Naive B cell (primary cell): ENCODE data around the gene RANBP3L. TPM values are rescaled to one million over a fixed set of nuclear protein-coding genes. Genes with fewer than 3 reads are reported as not detected.

Source experiments
- ATAC-seq, 2 donors: fragments of 150-1000 bp; cut with Tn5 transposase; 2 replicates each; pipeline ENCODE4 v1.10.0; 2021; ENCODE audit warnings: low read depth in 2 of 2, mild to moderate bottlenecking in 2 of 2, moderate library complexity in 2 of 2
- DNase-seq: peaks from one replicate; pipeline ENCODE4 v3.0.0; 2022
- H3K27ac Mint-ChIP-seq, 6 donors: one replicate each; pipeline ENCODE4 v1.8.0; 2020 to 2022; ENCODE audit warnings: mild to moderate bottlenecking in 6 of 6, mixed read lengths in 6 of 6, moderate library complexity in 5 of 6, inconsistent platforms in 2 of 6
- H3K27me3 Mint-ChIP-seq, 3 donors: one replicate each; pipeline ENCODE4 v1.8.0; 2021 to 2022; ENCODE audit warnings: mixed read lengths in 3 of 3, mild to moderate bottlenecking in 1 of 3
- H3K36me3 Mint-ChIP-seq, 2 donors: one replicate each; pipeline ENCODE4 v1.8.0; 2020 to 2022; ENCODE audit warnings: mixed read lengths in 2 of 2, inconsistent platforms in 1 of 2, mild to moderate bottlenecking in 1 of 2
- H3K4me1 Mint-ChIP-seq, 3 donors: one replicate each; pipeline ENCODE4 v1.8.0; 2020 to 2022; ENCODE audit warnings: mixed read lengths in 3 of 3, inconsistent platforms in 1 of 3, mild to moderate bottlenecking in 1 of 3, moderate library complexity in 1 of 3
- H3K4me3 Mint-ChIP-seq, 8 donors: one replicate each; pipeline ENCODE4 v1.8.0; 2020 to 2022; ENCODE audit warnings: mild to moderate bottlenecking in 8 of 8, mixed read lengths in 8 of 8, moderate library complexity in 8 of 8, inconsistent platforms in 2 of 8
- H3K9me3 Mint-ChIP-seq, 7 donors: one replicate each; pipeline ENCODE4 v1.8.0; 2020 to 2022; ENCODE audit warnings: mixed read lengths in 7 of 7, mild to moderate bottlenecking in 5 of 7, inconsistent platforms in 2 of 7, moderate library complexity in 1 of 7
- polyA plus RNA-seq, 6 donors: library from polyadenylated mRNA; unstranded; fragments of 300-500 nt; fragmentation: Illumina TruSeq; gene quantifications; one replicate each; pipeline ENCODE4 v1.2.3, GENCODE V29; 2021; ENCODE audit warnings: low read depth in 6 of 6

Gene RANBP3L
- polyA plus RNA-seq, 6 donors from 2014 or later = not detected

DNA sequence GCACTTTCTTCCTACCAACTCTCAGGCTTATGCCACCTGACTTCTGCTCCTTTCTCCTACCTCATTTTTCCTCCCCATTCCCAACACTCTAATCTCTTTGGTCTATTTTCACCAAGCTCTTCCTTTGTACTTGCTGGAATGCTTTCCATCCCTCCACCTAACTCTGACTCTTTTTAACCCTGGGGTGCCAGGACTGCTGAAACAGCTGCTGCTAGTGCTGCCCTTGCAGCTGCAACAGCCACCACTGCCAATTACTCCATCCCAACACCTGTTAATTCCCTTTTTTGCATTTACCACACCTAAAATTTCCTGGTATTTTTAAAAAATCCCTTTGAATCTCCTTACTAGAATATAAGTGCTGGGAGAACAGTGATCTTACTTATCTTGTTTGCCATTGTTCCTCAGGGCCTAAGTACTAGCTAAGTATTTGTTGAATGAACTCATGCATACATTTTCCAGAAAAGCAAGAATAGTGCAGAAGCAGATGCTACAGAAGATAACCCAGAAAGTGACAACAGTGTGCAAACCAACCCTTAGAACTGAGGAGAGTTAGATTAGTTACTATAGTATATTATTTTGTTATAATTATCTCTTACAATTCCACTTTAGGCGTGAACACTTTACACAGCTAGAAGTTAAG is 71.4 kb downstream of the RANBP3L start:
- Mint-ChIP-seq H3K27me3 (no peaks in the 10 kb centered on the region), H3K27ac (peak overlapping the region in 1 of 6 donors; percentile 38), H3K4me3 (no peak overlapping the region), H3K36me3 (no peaks in the 10 kb centered on the region), H3K9me3 (no peaks in the 10 kb centered on the region), H3K4me1 (peaks cover 0 to 8% (median 0%) of the 10 kb centered on the region in 3 donors)
- no peak for DNase-seq
- ATAC-seq = no peak

DNA sequence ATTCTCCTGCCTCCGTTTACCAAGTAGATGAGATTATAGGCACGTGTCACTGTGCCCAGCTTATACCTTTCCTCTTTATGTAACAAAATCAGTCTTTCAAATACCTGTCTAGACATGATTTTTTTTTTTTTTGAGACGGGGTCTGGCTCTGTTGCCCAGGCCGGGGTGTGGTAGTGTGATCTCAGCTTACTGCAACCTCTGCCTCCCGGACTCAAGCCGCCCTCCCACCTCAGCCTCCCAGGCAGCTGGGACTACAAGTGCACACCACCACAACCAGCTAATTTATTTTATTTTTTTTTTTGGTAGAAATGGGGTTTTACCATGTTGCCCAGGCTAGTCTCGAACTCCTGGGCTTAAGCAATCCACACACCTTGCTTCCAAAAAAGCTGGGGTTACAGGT is 73.2 kb downstream of the RANBP3L start:
- Mint-ChIP-seq H3K27ac (no peak overlapping the region), H3K4me1 (peaks cover 0 to 8% (median 0%) of the 10 kb centered on the region in 3 donors), H3K27me3 (no peaks in the 10 kb centered on the region), H3K9me3 (no peaks in the 10 kb centered on the region), H3K4me3 (peak overlapping the region in 1 of 8 donors; percentile 37), H3K36me3 (no peaks in the 10 kb centered on the region)
- DNase-seq (no peak), ATAC-seq (no peak)

DNA sequence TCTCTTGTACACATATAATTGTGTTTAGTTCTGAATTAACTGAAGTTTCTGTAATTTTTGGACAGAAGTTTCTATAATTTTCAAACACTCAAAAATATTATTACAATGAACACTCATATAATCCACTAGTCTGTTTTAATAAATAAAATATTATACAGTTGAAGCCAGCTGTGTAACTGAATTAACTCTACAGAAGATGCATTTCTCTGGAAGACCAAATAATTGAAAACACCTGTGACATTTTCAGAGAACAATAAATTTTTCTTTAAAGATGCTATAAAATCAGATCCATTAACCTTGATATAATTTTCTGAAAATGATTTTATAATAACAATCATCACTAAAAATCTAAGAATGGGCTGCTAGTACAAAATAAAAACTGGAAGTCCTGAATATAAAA is 74.7 kb downstream of the RANBP3L start:
- no peak overlapping the region for H3K4me3 Mint-ChIP-seq
- no peaks in the 10 kb centered on the region for H3K9me3 Mint-ChIP-seq
- peaks cover 0 to 8% (median 0%) of the 10 kb centered on the region in 3 donors for H3K4me1 Mint-ChIP-seq
- no peaks in the 10 kb centered on the region for H3K27me3 Mint-ChIP-seq
- no peak for ATAC-seq
- no peak for DNase-seq
- H3K36me3 Mint-ChIP-seq = no peaks in the 10 kb centered on the region
- no peak overlapping the region for H3K27ac Mint-ChIP-seq

DNA sequence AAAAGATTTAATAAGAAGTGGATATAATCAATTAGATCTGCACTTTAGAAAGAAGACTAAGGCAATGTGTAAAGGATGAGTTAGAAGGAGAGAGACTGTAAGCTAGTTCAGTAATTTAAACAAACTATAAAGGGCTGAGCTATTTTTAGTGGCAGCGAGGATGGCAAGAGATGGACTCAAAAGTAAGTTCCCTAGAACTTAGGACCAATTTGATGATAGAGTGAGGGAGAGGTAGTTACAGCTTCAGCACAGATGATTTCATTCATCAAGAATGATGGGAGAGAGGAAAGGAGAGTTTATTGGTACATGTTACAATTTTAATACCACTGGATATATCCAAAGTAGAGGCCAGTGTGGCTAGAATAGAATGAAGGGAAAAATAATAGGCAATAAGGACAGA is 79.1 kb downstream of the RANBP3L start:
- DNase-seq (no peak), ATAC-seq (no peak)
- Mint-ChIP-seq H3K4me3 (no peak overlapping the region), H3K27ac (no peak overlapping the region), H3K36me3 (peaks cover 8 to 16% of the 10 kb centered on the region in 2 donors), H3K9me3 (no peaks in the 10 kb centered on the region), H3K4me1 (no peaks in the 10 kb centered on the region), H3K27me3 (no peaks in the 10 kb centered on the region)

DNA sequence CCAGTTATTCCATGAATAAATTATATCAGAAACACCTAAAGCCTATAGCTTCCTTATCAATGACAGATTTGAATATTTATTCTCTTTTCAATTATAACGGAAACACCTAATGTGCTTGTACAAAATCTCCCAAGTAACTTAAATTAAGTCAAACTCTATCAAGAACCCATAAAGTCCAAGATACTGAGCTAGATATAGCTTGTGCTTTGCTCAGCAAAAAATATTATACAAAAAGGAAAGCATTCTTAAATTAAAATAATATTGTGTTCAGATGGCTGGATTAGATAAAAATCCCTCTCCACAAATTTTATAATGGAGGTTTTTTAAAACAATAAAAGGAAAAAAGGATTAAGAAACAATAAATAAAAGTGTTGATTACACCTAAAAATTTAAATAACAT is 83.7 kb downstream of the RANBP3L start:
- Mint-ChIP-seq H3K27ac (no peak overlapping the region), H3K9me3 (no peaks in the 10 kb centered on the region), H3K36me3 (peaks cover 8 to 20% of the 10 kb centered on the region in 2 donors), H3K4me3 (no peak overlapping the region), H3K4me1 (no peaks in the 10 kb centered on the region), H3K27me3 (no peaks in the 10 kb centered on the region)
- no peak for DNase-seq
- no peak for ATAC-seq

DNA sequence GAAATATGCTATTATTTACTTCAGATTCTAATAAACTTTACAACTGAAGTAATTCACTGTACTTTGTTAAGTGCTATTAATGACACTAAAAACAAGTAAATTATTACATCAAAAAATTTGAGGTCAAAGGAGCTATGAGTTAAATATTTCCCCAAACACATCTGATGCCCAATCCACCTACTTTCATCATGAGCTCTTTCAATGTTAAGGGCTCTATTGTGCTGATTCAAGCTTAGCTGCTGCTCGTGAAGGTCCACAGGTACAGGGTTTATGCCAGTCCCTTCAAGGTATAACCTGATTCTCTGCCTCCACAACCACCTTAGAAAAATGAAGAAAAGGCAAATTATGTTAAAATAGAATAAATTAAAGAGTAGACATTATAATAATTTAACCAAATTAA is 84.1 kb downstream of the RANBP3L start:
- no peak overlapping the region for H3K4me3 Mint-ChIP-seq
- DNase-seq (no peak), ATAC-seq (no peak)
- no peaks in the 10 kb centered on the region for H3K4me1 Mint-ChIP-seq
- H3K27me3 Mint-ChIP-seq = no peaks in the 10 kb centered on the region
- H3K36me3 Mint-ChIP-seq = peaks cover 8 to 20% of the 10 kb centered on the region in 2 donors
- peak overlapping the region in 1 of 6 donors; percentile 78 for H3K27ac Mint-ChIP-seq
- H3K9me3 Mint-ChIP-seq = no peaks in the 10 kb centered on the region

DNA sequence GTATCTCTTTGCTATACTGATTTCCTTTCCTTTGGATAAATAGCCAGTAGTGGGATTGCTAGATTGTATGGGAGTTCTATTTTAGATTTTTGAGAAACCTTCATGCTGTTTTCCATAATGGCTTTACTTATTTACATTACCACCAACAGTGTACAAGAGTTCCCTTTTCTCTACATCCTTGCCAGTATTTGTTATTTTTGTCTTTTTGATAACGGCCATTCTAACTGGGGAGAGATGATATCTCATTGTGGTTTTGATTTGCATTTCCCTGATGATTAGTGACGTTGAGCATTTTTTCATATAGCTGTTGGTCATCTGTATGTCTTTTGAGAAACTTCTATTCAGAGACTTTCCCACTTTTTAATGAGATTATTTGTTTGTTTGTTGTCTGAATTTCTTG is 85.8 kb downstream of the RANBP3L start:
- no peak for DNase-seq
- H3K9me3 Mint-ChIP-seq = no peaks in the 10 kb centered on the region
- no peaks in the 10 kb centered on the region for H3K27me3 Mint-ChIP-seq
- ATAC-seq = no peak
- H3K36me3 Mint-ChIP-seq = peaks cover 5 to 13% of the 10 kb centered on the region in 2 donors
- H3K27ac Mint-ChIP-seq = no peak overlapping the region
- no peak overlapping the region for H3K4me3 Mint-ChIP-seq
- H3K4me1 Mint-ChIP-seq = no peaks in the 10 kb centered on the region

DNA sequence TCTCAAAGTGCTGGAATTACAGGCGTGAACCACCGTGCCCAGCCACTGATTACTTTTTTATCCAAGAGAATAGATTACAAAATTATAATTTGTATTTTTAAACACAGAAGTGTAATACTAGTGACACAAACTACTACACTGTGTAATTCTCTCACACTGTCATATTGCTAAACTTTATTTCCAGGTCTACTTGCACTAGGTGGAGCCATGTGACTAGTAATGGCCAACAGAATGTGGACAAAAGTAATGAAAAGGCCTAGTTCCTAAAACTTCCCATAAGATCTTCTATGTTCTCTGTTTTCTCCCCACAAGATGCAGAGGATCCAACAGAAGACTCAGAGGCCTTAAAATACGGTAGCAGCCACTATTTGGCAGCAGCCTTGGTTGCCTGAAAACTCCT is 87.3 kb downstream of the RANBP3L start:
- H3K27ac Mint-ChIP-seq = no peak overlapping the region
- H3K4me1 Mint-ChIP-seq = no peaks in the 10 kb centered on the region
- no peak for ATAC-seq
- DNase-seq = no peak
- H3K9me3 Mint-ChIP-seq = no peaks in the 10 kb centered on the region
- no peaks in the 10 kb centered on the region for H3K27me3 Mint-ChIP-seq
- H3K4me3 Mint-ChIP-seq = no peak overlapping the region
- peaks cover 0 to 10% of the 10 kb centered on the region in 2 donors for H3K36me3 Mint-ChIP-seq

DNA sequence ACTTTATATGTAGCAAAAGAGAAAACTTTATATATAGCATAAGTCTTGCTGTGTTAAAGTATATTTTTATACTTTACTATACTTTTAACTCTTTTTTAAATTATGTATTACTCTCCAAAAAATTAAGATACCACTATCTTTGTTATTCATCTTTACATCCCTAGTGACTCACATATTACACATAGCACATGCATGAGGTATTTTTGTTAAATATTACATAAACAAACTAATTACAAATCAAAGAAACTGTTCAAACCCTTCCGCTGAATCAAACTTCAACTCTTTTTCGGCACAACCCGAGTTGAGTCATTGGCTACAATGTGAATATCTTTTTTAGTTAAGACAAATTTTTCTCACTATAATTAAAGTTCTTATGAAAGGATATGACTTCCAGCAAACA is 92.0 kb downstream of the RANBP3L start:
- Mint-ChIP-seq H3K27ac (no peak overlapping the region), H3K4me1 (no peaks in the 10 kb centered on the region), H3K9me3 (no peaks in the 10 kb centered on the region), H3K4me3 (no peak overlapping the region), H3K36me3 (peaks cover 17 to 21% of the 10 kb centered on the region in 2 donors), H3K27me3 (no peaks in the 10 kb centered on the region)
- ATAC-seq (no peak), DNase-seq (no peak)

DNA sequence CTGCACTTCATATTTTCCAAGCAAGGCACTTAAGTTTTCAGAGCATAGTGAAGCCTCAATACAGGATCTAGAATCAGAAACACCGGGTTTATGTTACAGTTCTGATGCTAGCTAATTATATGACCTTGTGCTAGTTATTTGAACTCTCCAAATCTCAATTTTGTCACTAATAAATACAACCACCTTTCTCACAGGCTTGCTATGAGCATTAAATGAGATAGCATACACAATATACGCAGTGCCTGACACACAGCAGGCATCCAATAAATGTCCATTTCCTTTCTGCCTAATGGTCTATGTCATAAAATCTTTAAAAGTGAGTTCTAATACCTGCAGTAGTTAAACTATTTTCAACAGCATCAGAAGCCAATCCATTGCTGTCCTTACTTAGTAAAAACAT is 92.9 kb downstream of the RANBP3L start:
- Mint-ChIP-seq H3K4me3 (no peak overlapping the region), H3K9me3 (no peaks in the 10 kb centered on the region), H3K4me1 (no peaks in the 10 kb centered on the region), H3K27ac (no peak overlapping the region), H3K27me3 (no peaks in the 10 kb centered on the region), H3K36me3 (peaks cover 17 to 21% of the 10 kb centered on the region in 2 donors)
- DNase-seq (no peak), ATAC-seq (no peak)

DNA sequence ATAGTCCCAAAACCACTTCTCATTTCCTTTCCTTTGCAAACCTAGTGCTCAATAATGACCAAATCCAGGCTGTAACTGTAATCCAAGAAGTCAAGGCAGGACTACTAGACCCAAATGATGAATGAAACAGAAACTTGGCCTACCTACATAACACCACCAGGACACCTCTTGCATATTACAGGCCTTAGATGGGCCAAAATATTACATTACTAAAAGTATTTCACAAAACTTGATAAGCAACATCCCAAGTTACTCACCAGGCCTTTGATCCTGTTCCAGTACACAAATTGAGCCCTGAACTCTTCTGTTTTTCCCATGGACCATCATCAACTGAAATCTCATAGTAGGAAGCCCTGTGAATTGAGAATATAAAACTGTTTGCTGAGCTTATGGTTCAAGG is 94.8 kb downstream of the RANBP3L start:
- Mint-ChIP-seq H3K9me3 (no peaks in the 10 kb centered on the region), H3K36me3 (peaks cover 21 to 23% of the 10 kb centered on the region in 2 donors), H3K27ac (no peak overlapping the region), H3K27me3 (no peaks in the 10 kb centered on the region), H3K4me1 (no peaks in the 10 kb centered on the region), H3K4me3 (no peak overlapping the region)
- DNase-seq (no peak), ATAC-seq (no peak)

DNA sequence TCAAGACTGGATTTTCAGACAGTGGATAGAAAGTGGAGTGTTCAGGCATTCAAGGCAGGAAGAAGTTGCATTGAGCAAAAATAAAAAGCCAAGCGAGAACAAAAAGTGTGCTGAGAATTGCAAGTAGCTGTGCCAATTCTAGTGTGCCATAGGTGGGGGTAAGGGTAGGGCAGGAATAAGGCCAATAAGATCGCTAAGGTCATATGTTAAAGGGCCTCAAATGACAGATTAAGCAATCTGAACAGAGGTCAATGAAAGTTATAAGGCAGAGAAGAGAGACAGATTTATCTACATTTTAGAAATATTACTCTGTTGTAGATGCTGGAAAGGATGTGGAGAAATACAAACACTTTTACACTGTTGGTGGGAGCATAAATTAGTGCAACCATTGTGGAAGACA is 96.4 kb downstream of the RANBP3L start:
- H3K27ac Mint-ChIP-seq = no peak overlapping the region

DNA sequence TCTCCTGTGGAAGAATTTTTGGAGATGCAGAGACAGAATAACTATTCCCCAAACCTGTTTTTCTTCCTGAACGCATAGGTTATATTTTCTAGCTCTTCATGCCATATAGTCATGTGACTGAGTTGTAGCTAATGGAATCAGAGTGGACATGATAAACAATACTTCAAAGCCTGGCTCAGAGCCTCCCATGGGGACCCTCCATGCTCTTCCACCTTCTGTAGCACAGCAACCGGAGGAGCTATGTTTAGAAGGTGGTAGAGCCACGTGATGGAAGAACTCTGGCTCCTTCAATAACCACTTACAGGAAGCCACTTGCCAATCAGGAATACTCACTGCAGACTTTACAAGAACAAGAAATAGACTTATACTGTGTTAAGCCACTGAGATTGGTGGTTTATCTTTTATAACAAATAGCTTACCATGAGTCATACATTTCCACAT is 99.2 kb downstream of the RANBP3L start:
- Mint-ChIP-seq H3K4me3 (no peak overlapping the region), H3K27me3 (no peaks in the 10 kb centered on the region), H3K4me1 (no peaks in the 10 kb centered on the region), H3K36me3 (peaks cover 21 to 23% of the 10 kb centered on the region in 2 donors), H3K9me3 (no peaks in the 10 kb centered on the region), H3K27ac (peak overlapping the region in 2 of 6 donors; percentile 32 to 42)
- DNase-seq (no peak), ATAC-seq (no peak)

More for the DNA sequence above, 96.4 kb downstream of the RANBP3L start:
- H3K4me3 Mint-ChIP-seq = no peak overlapping the region
- no peaks in the 10 kb centered on the region for H3K27me3 Mint-ChIP-seq
- H3K9me3 Mint-ChIP-seq = no peaks in the 10 kb centered on the region
- no peak for DNase-seq
- peaks cover 21 to 23% of the 10 kb centered on the region in 2 donors for H3K36me3 Mint-ChIP-seq
- H3K4me1 Mint-ChIP-seq = no peaks in the 10 kb centered on the region
- ATAC-seq = no peak

DNA sequence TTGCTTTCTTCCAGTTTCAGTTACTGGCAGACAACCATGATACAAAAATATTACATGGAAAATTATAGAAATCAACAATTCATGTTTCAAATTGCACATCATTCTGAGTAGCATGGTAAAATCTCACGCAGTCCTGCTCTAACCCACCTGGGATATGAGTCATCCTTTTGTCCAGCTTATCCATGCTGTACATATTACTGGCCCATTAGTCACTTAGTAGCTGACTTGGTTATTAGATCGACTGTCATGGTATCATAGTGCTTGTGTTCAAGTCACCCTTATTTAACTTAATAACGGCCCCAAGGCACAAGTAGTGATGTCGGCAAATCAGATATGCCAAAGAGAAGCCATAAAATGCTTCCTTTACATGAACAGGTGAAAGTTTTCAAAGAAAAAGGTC is 101.2 kb downstream of the RANBP3L start:
- Mint-ChIP-seq H3K4me3 (no peak overlapping the region), H3K9me3 (no peaks in the 10 kb centered on the region), H3K27ac (no peak overlapping the region), H3K36me3 (peaks cover 12 to 14% of the 10 kb centered on the region in 2 donors), H3K27me3 (no peaks in the 10 kb centered on the region), H3K4me1 (no peaks in the 10 kb centered on the region)
- ATAC-seq (no peak), DNase-seq (no peak)

DNA sequence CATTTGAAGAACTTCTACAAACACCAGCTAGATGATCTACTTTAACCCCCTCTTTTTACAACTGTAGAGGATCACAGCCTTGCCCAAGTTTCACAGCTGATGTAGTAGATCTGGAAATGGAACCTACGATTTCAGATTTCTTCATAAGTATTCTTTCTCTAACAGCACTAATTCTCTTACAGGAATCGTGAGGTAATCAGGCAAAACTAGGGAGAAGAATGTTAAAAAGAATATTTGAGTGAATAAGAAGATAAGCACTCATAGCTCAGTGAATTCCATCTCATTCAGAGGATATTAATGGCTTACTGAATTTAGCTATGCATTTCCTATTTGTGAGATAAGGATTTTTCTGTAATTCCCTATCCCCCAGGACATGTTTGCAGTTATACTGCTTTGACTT is 102.1 kb downstream of the RANBP3L start:
- H3K4me3 Mint-ChIP-seq = no peak overlapping the region

More for the DNA sequence above, 102.1 kb downstream of the RANBP3L start:
- Mint-ChIP-seq H3K9me3 (no peaks in the 10 kb centered on the region), H3K36me3 (peaks cover 8 to 16% of the 10 kb centered on the region in 2 donors), H3K4me1 (no peaks in the 10 kb centered on the region), H3K27ac (no peak overlapping the region), H3K27me3 (no peaks in the 10 kb centered on the region)
- DNase-seq (no peak), ATAC-seq (no peak)
